Nephron progenitor cell (in vitro differentiated cells): ENCODE results near the gene GRN.

Source experiments
- DNase-seq: peaks from one replicate; pipeline ENCODE4 v3.0.0; 2021
- H3K27ac Mint-ChIP-seq: 2 replicates; pipeline ENCODE4 v1.8.0; 2021; ENCODE audit warnings: mild to moderate bottlenecking, moderate library complexity, mixed read lengths
- H3K27me3 Mint-ChIP-seq: 2 replicates; pipeline ENCODE4 v1.8.0; 2021; ENCODE audit warnings: mild to moderate bottlenecking, low read depth, mixed read lengths; ENCODE audit not compliant: poor library complexity
- H3K36me3 Mint-ChIP-seq: 2 replicates; pipeline ENCODE4 v1.8.0; 2021; ENCODE audit warnings: low read depth, mixed read lengths
- H3K4me1 Mint-ChIP-seq: 2 replicates; pipeline ENCODE4 v1.8.0; 2021; ENCODE audit warnings: mixed read lengths
- H3K4me3 Mint-ChIP-seq: 2 replicates; pipeline ENCODE4 v1.8.0; 2021; ENCODE audit warnings: mild to moderate bottlenecking, moderate library complexity, mixed read lengths
- H3K9me3 Mint-ChIP-seq: 2 replicates; pipeline ENCODE4 v1.8.0; 2021; ENCODE audit warnings: mild to moderate bottlenecking, moderate library complexity, mixed read lengths
- TF ChIP-seq, protein P1 (sequence below): fragments of 200-600 bp; sonication (generic); IDR thresholded peaks from 2 replicates; pipeline ENCODE4 v1.5.0; 2021; ENCODE audit warnings: antibody characterized with exemption

The GRN gene

DNA sequence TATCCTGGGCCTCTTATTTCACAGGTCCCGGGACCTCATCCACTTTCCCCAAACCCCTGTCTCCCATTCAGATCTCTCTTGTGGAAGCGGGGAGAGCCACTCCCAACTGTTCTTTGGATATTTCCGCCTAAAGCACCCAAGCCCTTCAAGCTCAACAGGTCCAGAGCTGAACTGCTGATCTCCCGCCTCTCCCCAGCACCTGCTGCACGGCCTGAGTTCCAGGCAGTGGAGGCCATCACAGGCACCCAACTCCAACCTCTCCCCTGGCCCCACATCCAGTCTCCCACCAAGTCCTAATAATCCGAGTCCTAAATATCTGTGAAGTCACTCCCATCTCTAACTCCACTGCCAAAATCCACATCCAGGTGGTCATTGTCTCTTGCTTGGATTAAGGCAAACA, 37.8 kb downstream of the GRN start:
- TF ChIP-seq, protein P1, sequence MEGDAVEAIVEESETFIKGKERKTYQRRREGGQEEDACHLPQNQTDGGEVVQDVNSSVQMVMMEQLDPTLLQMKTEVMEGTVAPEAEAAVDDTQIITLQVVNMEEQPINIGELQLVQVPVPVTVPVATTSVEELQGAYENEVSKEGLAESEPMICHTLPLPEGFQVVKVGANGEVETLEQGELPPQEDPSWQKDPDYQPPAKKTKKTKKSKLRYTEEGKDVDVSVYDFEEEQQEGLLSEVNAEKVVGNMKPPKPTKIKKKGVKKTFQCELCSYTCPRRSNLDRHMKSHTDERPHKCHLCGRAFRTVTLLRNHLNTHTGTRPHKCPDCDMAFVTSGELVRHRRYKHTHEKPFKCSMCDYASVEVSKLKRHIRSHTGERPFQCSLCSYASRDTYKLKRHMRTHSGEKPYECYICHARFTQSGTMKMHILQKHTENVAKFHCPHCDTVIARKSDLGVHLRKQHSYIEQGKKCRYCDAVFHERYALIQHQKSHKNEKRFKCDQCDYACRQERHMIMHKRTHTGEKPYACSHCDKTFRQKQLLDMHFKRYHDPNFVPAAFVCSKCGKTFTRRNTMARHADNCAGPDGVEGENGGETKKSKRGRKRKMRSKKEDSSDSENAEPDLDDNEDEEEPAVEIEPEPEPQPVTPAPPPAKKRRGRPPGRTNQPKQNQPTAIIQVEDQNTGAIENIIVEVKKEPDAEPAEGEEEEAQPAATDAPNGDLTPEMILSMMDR: no peak
- Mint-ChIP-seq H3K4me1 (peaks cover 15% of the 10 kb centered on the region), H3K27me3 (peaks cover 61% of the 10 kb centered on the region), H3K4me3 (no peak overlapping the region), H3K36me3 (no peaks in the 10 kb centered on the region), H3K27ac (peak overlapping the region; percentile 81), H3K9me3 (no peaks in the 10 kb centered on the region)
- DNase-seq: no peak

- H3K27me3 Mint-ChIP-seq: peaks cover 61% of the 10 kb centered on the region
- no peak overlapping the region for H3K27ac Mint-ChIP-seq
- no peaks in the 10 kb centered on the region for H3K9me3 Mint-ChIP-seq
- no peak for DNase-seq
- peaks cover 15% of the 10 kb centered on the region for H3K4me1 Mint-ChIP-seq
- no peak overlapping the region for H3K4me3 Mint-ChIP-seq
- no peaks in the 10 kb centered on the region for H3K36me3 Mint-ChIP-seq
- TF ChIP-seq, protein P1: no peak
Observed at GRCh38 chr17:44383363-44383762, 38.3 kb downstream of the GRN start.

DNA sequence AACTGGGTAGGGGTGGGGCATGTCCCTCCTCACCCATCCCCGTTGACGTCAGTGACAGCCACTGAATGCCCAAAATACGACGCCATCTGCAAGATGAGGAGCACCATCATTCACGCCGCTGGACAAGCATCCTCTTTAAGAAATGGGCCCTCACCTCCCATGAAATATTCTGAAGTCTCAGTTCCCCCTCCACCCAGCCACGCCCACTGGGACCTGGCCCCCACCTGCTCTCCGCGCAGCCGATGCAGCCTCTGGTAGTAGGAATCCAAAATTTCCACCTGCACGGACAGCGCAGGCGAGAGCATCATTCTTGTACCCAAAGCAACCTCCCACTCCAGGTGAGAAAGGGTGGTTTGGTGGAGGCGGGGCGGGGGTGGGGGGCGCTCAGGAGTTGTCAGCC, 38.8 kb downstream of the GRN start:
- no peak overlapping the region for H3K27ac Mint-ChIP-seq

DNA sequence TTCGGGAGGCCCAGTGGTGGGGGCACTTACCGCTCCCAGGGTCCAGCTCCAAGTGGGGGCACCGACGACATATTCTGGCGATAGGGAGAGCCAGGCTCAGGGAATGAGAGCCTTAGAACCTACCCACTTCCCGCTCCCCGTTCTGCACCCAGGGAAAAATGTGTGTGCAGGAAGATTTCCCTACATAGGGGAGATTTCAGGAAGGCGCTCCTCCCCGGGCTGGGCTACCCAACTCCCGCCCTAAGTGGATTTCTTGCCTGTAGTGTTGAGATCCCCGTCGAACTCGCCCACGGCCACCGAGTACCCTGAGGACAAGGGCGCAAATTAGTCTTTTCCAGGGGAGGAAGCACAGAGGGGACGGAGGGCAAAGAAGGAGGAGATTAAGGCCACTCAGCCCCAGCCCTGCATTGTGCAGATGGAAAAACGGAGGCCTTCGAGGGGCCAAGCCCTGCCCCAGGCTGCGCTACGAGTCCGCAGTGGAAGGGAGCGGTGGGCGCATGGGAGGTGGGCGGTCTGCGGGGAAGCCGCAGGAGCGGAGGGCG, 39.2 kb downstream of the GRN start:
- no peak for DNase-seq
- peaks cover 66% of the 10 kb centered on the region for H3K27me3 Mint-ChIP-seq
- peaks cover 16% of the 10 kb centered on the region for H3K4me1 Mint-ChIP-seq
- H3K27ac Mint-ChIP-seq: no peak overlapping the region
- TF ChIP-seq, protein P1: no peak
- peak overlapping the region; percentile 82 for H3K4me3 Mint-ChIP-seq
- no peaks in the 10 kb centered on the region for H3K9me3 Mint-ChIP-seq
- no peaks in the 10 kb centered on the region for H3K36me3 Mint-ChIP-seq

More for the DNA sequence above, 38.8 kb downstream of the GRN start:
- H3K36me3 Mint-ChIP-seq: no peaks in the 10 kb centered on the region
- H3K9me3 Mint-ChIP-seq: no peaks in the 10 kb centered on the region
- peaks cover 63% of the 10 kb centered on the region for H3K27me3 Mint-ChIP-seq
- DNase-seq: no peak
- TF ChIP-seq, protein P1: no peak
- H3K4me3 Mint-ChIP-seq: no peak overlapping the region
- H3K4me1 Mint-ChIP-seq: peaks cover 15% of the 10 kb centered on the region

GRCh38 chr17:44384823-44385286, 39.8 kb downstream of the GRN start:
- Mint-ChIP-seq H3K4me3 (peak overlapping the region; percentile 82), H3K27ac (no peak overlapping the region), H3K27me3 (peaks cover 66% of the 10 kb centered on the region), H3K4me1 (peaks cover 21% of the 10 kb centered on the region), H3K9me3 (no peaks in the 10 kb centered on the region), H3K36me3 (no peaks in the 10 kb centered on the region)
- TF ChIP-seq, protein P1: no peak
- DNase-seq: peak; percentile 56
